Lung (tissue), 12 donors: ENCODE data around the gene ZNF470. TPM values are rescaled to one million over a fixed set of nuclear protein-coding genes. Genes with fewer than 3 reads are reported as not detected.

Experiments used
- ATAC-seq: fragments of 200-7000 bp; cut with Tn5 transposase; one replicate; pipeline ENCODE4 v1.9.1; 2020; ENCODE audit warnings: moderate number of reproducible peaks; ENCODE audit not compliant: insufficient read depth, low FRiP score
- DNase-seq, 3 donors: peaks; one replicate each; pipeline ENCODE4 v3.0.0-alpha.2; 2013 to 2017
- H3K27ac ChIP-seq, 2 donors: one replicate each; pipeline ENCODE4 v1.5.1; 2013; ENCODE audit warnings: mild to moderate bottlenecking in 2 of 2, moderate library complexity in 2 of 2, control low read depth in 1 of 2, inconsistent platforms in 1 of 2, low read depth in 1 of 2, low read length in 1 of 2
- H3K27me3 ChIP-seq, 3 donors: one replicate each; pipeline ENCODE4 v1.5.1; 2013; ENCODE audit warnings: low read length in 2 of 3; ENCODE audit not compliant: control insufficient read depth in 3 of 3, insufficient read depth in 3 of 3
- H3K36me3 ChIP-seq, 4 donors: one replicate each; pipeline ENCODE4 v1.5.1; 2013; ENCODE audit warnings: low read length in 4 of 4, mild to moderate bottlenecking in 1 of 4, moderate library complexity in 1 of 4; ENCODE audit not compliant: control insufficient read depth in 4 of 4, insufficient read depth in 4 of 4
- H3K4me1 ChIP-seq, 5 donors: one replicate each; pipeline ENCODE4 v1.5.1; 2013; ENCODE audit warnings: low read length in 5 of 5, mild to moderate bottlenecking in 2 of 5, moderate library complexity in 1 of 5; ENCODE audit not compliant: control insufficient read depth in 5 of 5, insufficient read depth in 5 of 5
- H3K4me3 ChIP-seq: one replicate; pipeline ENCODE4 v1.5.1; 2013; ENCODE audit warnings: mild to moderate bottlenecking, control low read depth, moderate library complexity
- H3K9ac ChIP-seq, 2 donors: one replicate each; pipeline ENCODE4 v1.5.1; 2013; ENCODE audit warnings: low read length in 2 of 2, control low read depth in 1 of 2; ENCODE audit not compliant: insufficient read depth in 1 of 2
- H3K9me3 ChIP-seq, 4 donors: one replicate each; pipeline ENCODE4 v1.5.1; 2013; ENCODE audit warnings: low read length in 3 of 4, mild to moderate bottlenecking in 1 of 4, moderate library complexity in 1 of 4; ENCODE audit not compliant: control insufficient read depth in 4 of 4, insufficient read depth in 3 of 4
- WGBS, 2 donors: extraction: QIAGEN DNeasy Blood & Tissue Kit; methylation state at CpG; one replicate each; pipeline ENCODE4 v1.1.7; 2013; 5-methylcytosine and 5-hydroxymethylcytosine counted together
- polyA plus RNA-seq, 2 donors: library from polyadenylated mRNA; stranded (reverse); fragments of 200-250 nt; gene quantifications; one replicate each; pipeline ENCODE4 v1.2.1, GENCODE V29; 2013
- total RNA-seq, 2 donors: library from RNA; depleted of rRNA in 1 of 2; stranded (reverse); fragments of >200 nt in 1 of 2; gene quantifications; one replicate each; pipeline ENCODE4 v1.2.1, GENCODE V29; 2014 to 2021
- TF ChIP-seq, protein P1 (sequence below): IDR thresholded peaks from 2 replicates; pipeline ENCODE4 v1.5.1; 2012; ENCODE audit warnings: mild to moderate bottlenecking; ENCODE audit errors: control extremely low read depth, extremely low read depth
- donor health status: control.
- donor health status: control.
- donor health status: Bipolar disorder and iron deficiency.
- donor health status: healthy.
- donor health status: DM: yes; HTN: yes; CAD: no.

ZNF470 gene
- total and polyA plus RNA-seq, 4 donors = 1.2 to 4.5 (median 3.5) TPM

DNA sequence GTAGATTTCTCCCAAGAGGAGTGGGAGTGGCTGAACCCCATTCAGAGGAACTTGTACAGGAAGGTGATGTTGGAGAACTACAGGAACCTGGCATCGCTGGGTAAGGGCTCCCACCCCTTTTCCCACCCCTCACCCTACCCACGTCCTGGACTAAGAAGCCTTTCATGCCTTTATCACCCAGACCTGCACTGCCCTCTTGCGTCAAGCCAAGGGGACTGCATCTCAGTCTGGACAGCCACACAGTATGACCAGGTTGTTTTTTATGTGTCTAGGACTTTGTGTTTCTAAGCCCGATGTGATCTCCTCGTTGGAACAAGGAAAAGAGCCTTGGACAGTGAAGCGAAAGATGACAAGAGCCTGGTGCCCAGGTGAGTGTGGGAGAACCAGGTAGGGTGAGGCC lies 19.7 kb upstream of the ZNF470 start:
- DNase-seq (no peak), ATAC-seq (no peak)

DNA sequence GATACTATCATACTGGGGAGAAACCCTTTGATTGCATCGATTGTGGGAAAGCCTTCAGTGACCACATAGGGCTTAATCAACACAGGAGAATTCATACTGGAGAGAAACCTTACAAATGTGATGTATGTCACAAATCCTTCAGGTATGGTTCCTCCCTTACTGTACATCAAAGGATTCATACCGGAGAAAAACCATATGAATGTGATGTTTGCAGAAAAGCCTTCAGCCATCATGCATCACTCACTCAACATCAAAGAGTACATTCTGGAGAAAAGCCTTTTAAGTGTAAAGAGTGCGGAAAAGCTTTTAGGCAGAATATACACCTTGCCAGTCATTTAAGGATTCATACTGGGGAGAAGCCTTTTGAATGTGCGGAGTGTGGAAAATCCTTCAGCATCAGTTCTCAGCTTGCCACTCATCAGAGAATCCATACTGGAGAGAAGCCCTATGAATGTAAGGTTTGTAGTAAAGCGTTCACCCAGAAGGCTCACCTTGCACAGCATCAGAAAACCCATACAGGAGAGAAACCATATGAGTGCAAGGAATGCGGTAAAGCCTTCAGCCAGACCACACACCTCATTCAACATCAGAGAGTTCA lies 12.9 kb upstream of the ZNF470 start:
- Histone ChIP-seq H3K4me3 (no peak overlapping the region), H3K27ac (no peak overlapping the region), H3K27me3 (no peaks in the 10 kb centered on the region), H3K36me3 (peaks cover 21 to 59% (median 45%) of the 10 kb centered on the region in 4 donors), H3K9me3 (peaks cover 25 to 61% (median 35%) of the 10 kb centered on the region in 4 donors), H3K4me1 (no peaks in the 10 kb centered on the region), H3K9ac (no peak overlapping the region)
- TF ChIP-seq, protein P1, sequence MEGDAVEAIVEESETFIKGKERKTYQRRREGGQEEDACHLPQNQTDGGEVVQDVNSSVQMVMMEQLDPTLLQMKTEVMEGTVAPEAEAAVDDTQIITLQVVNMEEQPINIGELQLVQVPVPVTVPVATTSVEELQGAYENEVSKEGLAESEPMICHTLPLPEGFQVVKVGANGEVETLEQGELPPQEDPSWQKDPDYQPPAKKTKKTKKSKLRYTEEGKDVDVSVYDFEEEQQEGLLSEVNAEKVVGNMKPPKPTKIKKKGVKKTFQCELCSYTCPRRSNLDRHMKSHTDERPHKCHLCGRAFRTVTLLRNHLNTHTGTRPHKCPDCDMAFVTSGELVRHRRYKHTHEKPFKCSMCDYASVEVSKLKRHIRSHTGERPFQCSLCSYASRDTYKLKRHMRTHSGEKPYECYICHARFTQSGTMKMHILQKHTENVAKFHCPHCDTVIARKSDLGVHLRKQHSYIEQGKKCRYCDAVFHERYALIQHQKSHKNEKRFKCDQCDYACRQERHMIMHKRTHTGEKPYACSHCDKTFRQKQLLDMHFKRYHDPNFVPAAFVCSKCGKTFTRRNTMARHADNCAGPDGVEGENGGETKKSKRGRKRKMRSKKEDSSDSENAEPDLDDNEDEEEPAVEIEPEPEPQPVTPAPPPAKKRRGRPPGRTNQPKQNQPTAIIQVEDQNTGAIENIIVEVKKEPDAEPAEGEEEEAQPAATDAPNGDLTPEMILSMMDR = no peak
- ATAC-seq = no peak
- DNase-seq = no peak
- 81 to 97% methylated on average over 6 of the region's 6 CpGs for WGBS, 2 donors

More for the DNA sequence above, 19.7 kb upstream of the ZNF470 start:
- Histone ChIP-seq H3K4me3 (no peak overlapping the region), H3K27ac (no peak overlapping the region), H3K9me3 (peaks cover 17 to 49% (median 39%) of the 10 kb centered on the region in 4 donors), H3K4me1 (no peaks in the 10 kb centered on the region), H3K27me3 (no peaks in the 10 kb centered on the region), H3K36me3 (peaks cover 28 to 78% (median 48%) of the 10 kb centered on the region in 4 donors), H3K9ac (no peak overlapping the region)
- TF ChIP-seq, protein P1 = no peak
- 68 to 71% methylated on average over 6 of the region's 6 CpGs for WGBS, 2 donors

DNA sequence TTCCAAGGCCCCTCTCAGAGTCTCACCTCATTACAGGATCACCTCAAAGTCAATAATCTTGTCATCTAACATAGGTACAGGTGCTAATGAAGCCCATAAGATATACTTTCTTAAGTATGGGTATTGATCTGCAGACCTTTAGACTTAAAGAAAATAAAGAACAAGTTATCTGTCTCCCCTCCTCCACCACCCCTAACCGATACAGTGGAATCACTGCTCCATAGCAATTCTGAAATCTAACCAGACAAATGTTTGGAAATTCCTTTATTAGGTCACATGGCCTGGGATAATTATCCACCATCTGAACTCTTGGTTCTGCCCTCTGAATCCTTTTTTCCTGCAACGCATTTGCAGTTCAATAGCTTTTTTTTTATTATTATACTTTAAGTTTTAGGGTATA lies 4.5 kb upstream of the ZNF470 start:
- no peaks in the 10 kb centered on the region for H3K27me3 ChIP-seq
- no peak for ATAC-seq
- peaks cover 14 to 43% (median 17%) of the 10 kb centered on the region in 4 donors for H3K9me3 ChIP-seq
- no peak overlapping the region for H3K4me3 ChIP-seq
- no peak overlapping the region for H3K9ac ChIP-seq
- peaks cover 0 to 3% (median 0%) of the 10 kb centered on the region in 5 donors for H3K4me1 ChIP-seq
- DNase-seq = no peak
- 96 to 97% methylated on average over 2 of the region's 2 CpGs for WGBS, 2 donors
- no peak overlapping the region for H3K27ac ChIP-seq
- TF ChIP-seq, protein P1 = no peak
- peaks cover 0 to 12% (median 4%) of the 10 kb centered on the region in 4 donors for H3K36me3 ChIP-seq
